Left cardiac atrium (tissue), 4 donors: Measurements from ENCODE around the gene NR1D2. TPM values are rescaled to one million over a fixed set of nuclear protein-coding genes. Genes with fewer than 3 reads are reported as not detected.
"Not testable (repeated sequence)": the region's sequence is repeated elsewhere in the genome, so short reads cannot be mapped to it uniquely, and the experiment has no call there.

Experiments used
- ATAC-seq, 2 donors: fragments of 200-7000 bp; cut with Tn5 transposase; one replicate each; pipeline ENCODE4 v1.9.1; 2020; ENCODE audit warnings: mild to moderate bottlenecking in 2 of 2, moderate library complexity in 2 of 2
- DNase-seq: peaks from one replicate; pipeline ENCODE4 v3.0.0-alpha.2; 2020
- intact Hi-C, 2 donors: fragments of 100-400 bp; cut with DNase I; formaldehyde crosslinking; loops; one replicate each; pipeline versions ENCODE4 v1.14.1 to v1.15.1; 2022 to 2023
- total RNA-seq, 2 donors: library from RNA; stranded (reverse); fragmentation: NEBNext Ultra II Directional; extraction: Animal tissue kit (Norgen Biotek cat#: 25700); gene quantifications; one replicate each; pipeline ENCODE4 v1.2.1, GENCODE V29; 2021
- donor health status: DM: no; HTN: yes; CAD: no.
- donor health status: DM: no; HTN: yes; CAD: no; lungs with severe emphysema.
- donor health status: DM: yes; HTN: yes; CAD: no.
- donor health status: Dilated cardiomyopathy.

The NR1D2 gene
- total RNA-seq, 2 donors from 2014 or later: 23.8 to 46.8 TPM

DNA sequence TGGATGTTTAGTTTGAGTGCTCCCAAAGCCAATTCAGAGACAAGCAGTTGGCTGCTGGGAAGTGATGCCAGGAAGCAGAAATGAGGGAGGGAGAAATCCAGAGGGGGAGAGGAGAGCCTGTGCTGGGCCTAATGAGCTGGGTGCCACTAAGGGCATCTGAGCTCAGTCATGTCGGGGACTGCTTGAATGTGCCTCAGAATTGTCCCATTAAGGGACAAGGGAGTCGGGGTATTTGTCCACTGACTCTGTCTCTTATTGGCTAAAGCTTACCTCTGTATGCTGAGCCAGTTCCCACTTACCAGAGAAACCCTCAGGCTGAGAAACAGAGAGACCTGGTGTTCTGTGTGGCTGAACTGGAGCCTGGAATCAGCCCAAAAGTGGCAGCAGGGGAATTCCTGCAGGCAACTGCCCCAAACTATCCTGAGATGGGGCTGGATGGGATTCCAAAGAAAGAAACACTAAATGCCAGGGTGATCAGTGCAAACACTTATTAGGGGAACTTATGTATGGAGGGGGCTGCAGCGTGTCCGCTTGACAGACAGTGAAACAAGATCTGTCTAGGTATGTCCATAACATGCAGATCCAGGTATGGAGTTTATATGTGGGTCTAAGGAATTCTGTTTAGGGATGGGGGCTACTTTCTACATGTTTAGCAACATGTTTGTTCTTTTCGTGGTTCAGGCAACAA lies 48.6 kb downstream of the NR1D2 start:
- intact Hi-C loops: loop anchor here in 1 of 2 donors (10.0 kb wide), 1 partner anchor 241 kb away; no protein-coding TSS in a partner anchor
- no peak for ATAC-seq
- DNase-seq: no peak

DNA sequence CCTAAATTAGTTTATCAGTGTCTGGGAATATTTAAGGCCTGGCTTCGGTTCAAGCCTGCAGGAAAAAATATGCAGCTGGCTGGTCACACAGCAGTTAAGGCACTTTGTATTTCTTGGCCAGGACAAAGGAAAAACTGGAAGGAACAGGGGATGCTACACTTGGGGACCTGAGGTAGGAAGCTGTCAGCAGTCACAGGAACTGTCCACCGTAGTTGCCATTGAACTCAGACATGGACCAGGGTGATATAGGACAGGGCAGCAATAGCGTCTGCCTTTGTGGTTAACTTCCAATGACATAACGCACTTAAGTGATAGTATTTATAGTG lies 49.1 kb downstream of the NR1D2 start:
- intact Hi-C loops: loop anchor here in 1 of 2 donors (10.0 kb wide), 1 partner anchor 241 kb away; no protein-coding TSS in a partner anchor
- DNase-seq: no peak
- ATAC-seq: peak in 1 of 2 donors; percentile 33

DNA sequence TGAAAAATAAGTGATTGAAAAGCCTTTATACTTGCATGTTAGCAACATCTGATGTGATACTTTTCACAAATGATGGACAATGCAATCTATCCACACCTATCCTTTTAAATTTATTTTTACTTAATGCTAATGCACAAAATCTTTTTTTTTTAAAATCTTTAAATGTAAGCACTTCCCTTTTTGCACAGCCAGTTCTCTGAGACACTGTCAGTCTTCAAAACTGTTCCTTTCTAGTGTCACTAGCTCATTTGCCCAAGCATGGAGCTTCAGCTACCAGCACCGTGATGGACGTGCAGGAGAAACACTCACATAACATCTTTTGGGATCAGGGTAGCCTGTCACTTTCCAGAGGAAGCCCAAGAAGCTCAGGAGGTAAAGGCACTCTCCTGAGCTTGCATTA lies 50.1 kb downstream of the NR1D2 start:
- intact Hi-C loops: loop anchor here (5.0 to 10.0 kb wide), 2 partner anchors 240 to 687 kb away; no protein-coding TSS in a partner anchor
- no peak for ATAC-seq
- no peak for DNase-seq

GRCh38 chr3:23996095-23996524 lies 51.0 kb downstream of the NR1D2 start:
- ATAC-seq: no peak
- intact Hi-C loops: loop anchor here (5.0 to 10.0 kb wide), 2 partner anchors 239 to 686 kb away; no protein-coding TSS in a partner anchor

GRCh38 chr3:23999012-23999641 lies 54.0 kb downstream of the NR1D2 start:
- ATAC-seq: peak; percentile 33 to 41
- DNase-seq: peak; percentile 76
- intact Hi-C loops: loop anchor here (2.0 to 10.0 kb wide), 3 partner anchors 236 to 683 kb away; no protein-coding TSS in a partner anchor

More at GRCh38 chr3:23996095-23996524, 51.0 kb downstream of the NR1D2 start:
- no peak for DNase-seq

DNA sequence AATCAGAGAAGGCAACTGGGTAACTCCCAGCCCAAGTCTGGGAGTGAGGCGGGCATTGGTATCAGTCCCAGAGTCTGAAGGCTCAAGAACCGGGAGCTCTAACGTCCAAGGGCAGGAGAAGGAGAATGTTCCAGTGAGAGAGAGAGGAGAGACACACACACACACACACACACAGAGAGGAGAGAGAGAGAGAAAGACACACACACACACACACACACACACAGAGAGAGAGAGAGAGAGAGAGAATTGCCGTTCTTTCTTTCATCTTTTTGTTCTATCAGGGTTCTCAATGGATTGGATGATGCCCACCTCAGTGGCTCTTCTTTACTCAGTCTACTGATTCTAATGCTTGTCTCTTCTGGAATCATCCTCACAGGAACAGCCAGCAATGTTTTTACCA lies 57.0 kb downstream of the NR1D2 start:
- no peak for DNase-seq
- intact Hi-C loops: loop anchor here in 1 of 2 donors (10.0 kb wide), 1 partner anchor 673 kb away; no protein-coding TSS in a partner anchor
- no peak for ATAC-seq

DNA sequence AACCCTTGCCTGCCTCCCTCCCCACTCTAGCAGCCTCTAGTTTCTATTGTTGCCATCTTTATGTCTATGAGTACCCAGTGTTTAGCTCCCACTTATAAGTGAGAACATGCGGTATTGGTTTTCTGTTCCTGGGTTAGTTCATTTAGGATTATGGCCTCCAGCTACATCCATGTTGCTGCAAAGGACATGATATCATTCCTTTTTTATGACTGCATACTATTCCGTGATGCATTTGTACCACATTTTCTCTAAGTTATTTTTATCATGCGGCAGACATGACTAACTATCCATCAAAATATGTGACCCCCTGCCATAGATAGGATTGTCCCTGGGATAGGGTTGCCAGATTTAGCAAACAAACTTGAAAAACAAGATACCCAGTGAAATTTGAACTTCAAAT lies 58.4 kb downstream of the NR1D2 start:
- intact Hi-C loops: loop anchor here in 1 of 2 donors (10.0 kb wide), 1 partner anchor 671 kb away; no protein-coding TSS in a partner anchor
- no peak for DNase-seq

DNA sequence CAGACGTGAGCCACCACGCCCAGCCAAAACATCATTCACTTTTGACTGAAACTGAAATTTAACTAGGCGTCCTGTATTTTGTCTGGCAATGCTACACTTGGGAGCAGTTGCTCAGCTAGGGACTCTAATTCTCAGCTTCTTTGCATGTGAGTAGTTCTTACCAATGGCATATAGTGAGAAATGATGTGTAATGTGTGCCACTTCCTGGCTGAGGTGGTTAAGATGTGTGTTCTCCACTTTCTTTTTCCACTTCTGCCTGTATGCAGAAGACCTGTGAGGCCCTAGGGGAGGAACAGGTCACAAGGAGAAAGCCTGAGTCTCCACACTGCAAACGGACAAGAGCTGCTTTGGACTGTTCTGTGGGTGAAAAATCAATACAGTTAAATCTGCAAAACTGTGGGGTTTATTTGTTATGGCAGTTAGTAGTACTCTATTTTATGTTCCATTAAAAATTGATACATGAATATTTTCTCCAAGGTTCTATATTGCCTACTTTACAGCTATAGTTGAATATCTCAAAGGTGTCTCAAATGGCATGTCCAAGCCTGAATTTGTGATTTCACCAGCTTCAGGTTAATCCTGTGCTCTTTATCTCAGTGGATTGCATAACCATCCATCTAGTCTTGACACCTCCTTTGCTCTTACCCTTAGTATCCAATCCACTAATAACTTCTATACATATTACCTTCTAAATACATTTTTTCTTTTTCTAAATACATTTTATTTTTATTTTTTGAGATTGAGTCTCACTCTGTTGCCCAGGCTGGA lies 59.3 kb downstream of the NR1D2 start:
- DNase-seq: no peak
- intact Hi-C loops: loop anchor here in 1 of 2 donors (10.0 kb wide), 1 partner anchor 670 kb away; no protein-coding TSS in a partner anchor
- no peak for ATAC-seq

More for the DNA sequence above, 58.4 kb downstream of the NR1D2 start:
- ATAC-seq: no peak

- no peak for DNase-seq
- intact Hi-C loops: loop anchor here in 1 of 2 donors (10.0 kb wide), 1 partner anchor 669 kb away; no protein-coding TSS in a partner anchor
- ATAC-seq: no peak
These were observed 60.6 kb downstream of the NR1D2 start for GRCh38 chr3:24005669-24006068.

DNA sequence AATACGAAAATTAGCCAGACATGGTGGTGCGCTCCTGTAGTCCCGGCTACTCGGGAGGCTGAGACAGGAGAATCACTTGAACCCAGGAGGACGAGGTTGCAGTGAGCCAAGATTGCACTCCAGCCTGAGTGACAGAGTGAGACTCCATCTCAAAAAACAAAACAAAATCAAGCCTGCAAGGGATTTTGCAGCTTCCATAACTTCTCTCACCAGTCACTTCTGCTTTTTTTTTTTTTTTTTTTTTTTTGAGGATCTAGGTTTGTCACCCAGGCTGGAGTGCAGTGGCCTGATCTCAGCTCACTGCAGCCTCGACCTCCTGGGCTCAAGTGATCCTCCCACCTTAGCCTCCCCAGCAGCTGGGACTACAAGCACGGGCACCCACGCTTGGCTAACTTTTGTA lies 65.7 kb downstream of the NR1D2 start:
- ATAC-seq, DNase-seq: not testable (repeated sequence)
- intact Hi-C loops: loop anchor here in 1 of 2 donors (10.0 kb wide), 1 partner anchor 64 kb away; no protein-coding TSS in a partner anchor

GRCh38 chr3:24012589-24013269 lies 67.6 kb downstream of the NR1D2 start:
- intact Hi-C loops: loop anchor here in 1 of 2 donors (10.0 kb wide), 1 partner anchor 62 kb away; no protein-coding TSS in a partner anchor
- no peak for ATAC-seq

GRCh38 chr3:24017305-24017704 lies 72.2 kb downstream of the NR1D2 start:
- ATAC-seq: peak in 1 of 2 donors; percentile 55
- intact Hi-C loops: loop anchor here in 1 of 2 donors (10.0 kb wide), 1 partner anchor 57 kb away; no protein-coding TSS in a partner anchor
- no peak for DNase-seq

More at GRCh38 chr3:24012589-24013269, 67.6 kb downstream of the NR1D2 start:
- DNase-seq: no peak

DNA sequence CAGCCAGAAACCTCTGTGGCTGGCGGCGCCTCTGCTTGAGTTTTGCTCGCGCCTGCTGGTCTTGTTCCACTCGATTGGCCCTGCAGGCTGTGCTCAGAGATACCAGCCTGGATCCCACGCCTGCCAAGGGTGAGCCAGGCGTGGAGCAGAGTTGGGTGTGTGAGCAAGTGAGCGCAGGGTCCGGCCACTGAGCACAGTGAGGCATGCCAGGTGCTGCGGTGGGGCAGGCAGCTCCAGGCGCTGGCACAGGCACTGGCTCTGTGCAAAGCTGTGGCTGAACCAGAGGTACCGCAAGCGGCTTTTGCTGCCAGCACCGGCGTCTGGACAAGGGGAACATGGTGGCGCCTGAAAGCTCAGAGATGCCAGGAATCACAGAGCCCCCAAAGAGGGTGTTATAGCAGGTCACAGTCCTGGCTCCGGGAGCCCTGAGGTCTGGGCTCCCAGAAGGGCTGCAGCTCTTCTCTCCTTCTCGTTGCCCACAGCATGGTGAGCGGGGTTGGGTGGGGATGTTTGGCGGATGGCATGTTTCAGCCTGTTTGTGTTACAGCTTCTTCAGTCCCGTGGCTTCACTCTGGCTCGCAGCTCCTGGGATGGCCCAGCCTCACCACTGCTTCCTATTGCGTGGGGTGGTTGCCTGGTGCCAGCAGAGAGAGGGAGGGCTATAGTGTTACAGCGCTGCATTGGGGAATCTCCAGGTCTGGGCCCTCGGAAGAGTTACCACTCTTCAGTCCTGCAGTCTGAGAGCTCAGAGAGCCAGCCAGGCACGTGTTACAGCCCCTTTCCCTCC lies 73.9 kb downstream of the NR1D2 start:
- DNase-seq: no peak
- intact Hi-C loops: loop anchor here in 1 of 2 donors (10.0 kb wide), 1 partner anchor 56 kb away; no protein-coding TSS in a partner anchor
- ATAC-seq: no peak

DNA sequence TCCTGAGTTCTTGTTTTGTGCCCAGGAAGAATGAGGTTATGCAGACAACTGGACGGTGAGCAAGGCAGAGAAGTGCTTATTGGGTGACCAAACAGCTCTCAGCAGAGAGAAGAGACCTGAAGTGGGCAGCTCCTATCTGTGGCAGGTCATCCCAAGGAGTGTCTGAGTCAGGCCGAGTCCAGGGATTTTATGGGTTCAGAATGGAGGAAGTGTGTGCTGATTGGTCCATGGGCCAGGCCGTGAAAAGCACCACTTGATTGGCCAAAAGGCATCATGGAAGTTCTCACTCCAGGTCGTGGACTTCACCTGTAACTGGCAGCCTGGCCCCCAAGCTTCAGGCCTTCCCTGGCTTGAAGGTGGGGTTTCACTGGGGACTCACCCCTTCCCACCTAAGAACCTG lies 74.5 kb downstream of the NR1D2 start:
- DNase-seq (no peak), ATAC-seq (no peak)
- intact Hi-C loops: loop anchor here in 1 of 2 donors (10.0 kb wide), 1 partner anchor 55 kb away; no protein-coding TSS in a partner anchor

DNA sequence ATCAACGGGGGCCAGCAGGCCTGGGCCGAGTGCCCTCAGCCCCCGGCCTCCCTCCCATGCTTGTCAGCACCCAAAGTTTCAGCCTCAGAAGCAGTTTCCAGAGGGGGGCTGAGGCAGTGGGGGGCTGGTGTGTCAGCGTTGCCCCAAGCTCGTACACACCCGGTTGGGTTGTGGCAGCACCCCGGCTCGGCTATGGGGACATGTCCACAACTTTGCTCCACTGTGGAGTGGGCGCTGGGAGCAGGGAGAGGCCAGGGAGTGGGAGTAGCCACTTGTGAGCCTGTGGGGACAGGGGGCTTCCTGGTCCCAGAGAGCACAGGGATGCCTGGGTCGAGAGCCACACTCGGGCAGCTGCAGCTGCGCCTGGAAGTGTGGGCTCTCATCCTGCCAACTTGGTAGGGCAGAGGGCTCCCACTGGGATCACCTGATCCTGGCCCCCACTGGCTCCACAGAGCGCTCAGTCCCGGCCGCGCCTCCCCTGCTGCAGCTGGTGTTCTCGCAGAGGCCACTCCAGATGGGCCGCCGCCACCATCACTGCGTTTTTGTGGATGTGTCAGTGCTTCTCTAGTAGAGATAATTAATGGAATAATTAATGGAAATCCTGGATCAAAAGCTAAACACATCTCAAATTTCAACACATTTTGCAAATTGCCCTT lies 75.1 kb downstream of the NR1D2 start:
- no peak for ATAC-seq
- intact Hi-C loops: no loop called here
- DNase-seq: no peak

DNA sequence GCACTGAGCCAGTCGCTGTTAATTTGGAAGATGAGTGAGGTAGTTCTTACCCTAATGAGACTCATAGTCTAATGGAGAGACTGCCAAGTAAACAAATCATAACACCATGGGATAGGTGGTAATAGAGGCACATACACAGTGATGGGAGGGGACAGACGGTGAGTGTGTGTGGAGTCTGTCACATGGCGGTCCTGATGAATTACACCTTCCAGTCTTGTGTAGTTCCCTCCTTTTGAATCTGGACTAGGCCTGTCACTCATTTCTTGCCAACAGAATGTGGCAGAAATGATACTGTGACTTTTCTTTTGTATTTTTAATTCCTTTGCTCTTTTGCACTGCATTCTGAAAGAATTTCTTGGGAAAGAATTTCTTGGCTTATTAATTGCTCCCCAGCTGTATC lies 78.1 kb downstream of the NR1D2 start:
- intact Hi-C loops: no loop called here
- ATAC-seq: no peak
- no peak for DNase-seq

GRCh38 chr3:24025805-24026204 lies 80.7 kb downstream of the NR1D2 start:
- no peak for ATAC-seq
- no peak for DNase-seq
- intact Hi-C loops: no loop called here
